Esophagus (tissue), 2 donors: ENCODE results near the gene EVL. TPM values are rescaled to one million over a fixed set of nuclear protein-coding genes. Genes with fewer than 3 reads are reported as not detected.
A peak's percentile ranks its signal among the peaks of the same experiment; 100 is the strongest.

ENCODE experiments used
- H3K27ac ChIP-seq, 2 donors: one replicate each; pipeline ENCODE4 v1.5.1; 2013; ENCODE audit warnings: low read depth in 2 of 2, mild to moderate bottlenecking in 2 of 2, inconsistent platforms in 1 of 2, low read length in 1 of 2, moderate library complexity in 1 of 2
- H3K27me3 ChIP-seq, 2 donors: one replicate each; pipeline ENCODE4 v1.6.1; 2013; ENCODE audit warnings: low read length in 2 of 2, control low read depth in 1 of 2, mild to moderate bottlenecking in 1 of 2; ENCODE audit not compliant: insufficient read depth in 2 of 2, control insufficient read depth in 1 of 2
- H3K36me3 ChIP-seq, 2 donors: one replicate each; pipeline ENCODE4 v1.6.1; 2013; ENCODE audit warnings: low read length in 1 of 2; ENCODE audit not compliant: control insufficient read depth in 2 of 2, insufficient read depth in 2 of 2
- H3K4me1 ChIP-seq, 2 donors: one replicate each; pipeline ENCODE4 v1.6.1; 2013; ENCODE audit warnings: low read length in 1 of 2; ENCODE audit not compliant: control insufficient read depth in 2 of 2, insufficient read depth in 2 of 2
- H3K4me3 ChIP-seq, 2 donors: one replicate each; pipeline ENCODE4 v1.5.1; 2013; ENCODE audit warnings: low read length in 2 of 2, mild to moderate bottlenecking in 2 of 2, low read depth in 1 of 2, moderate library complexity in 1 of 2
- H3K9me3 ChIP-seq, 2 donors: one replicate each; pipeline ENCODE4 v1.6.1; 2013; ENCODE audit warnings: mild to moderate bottlenecking in 2 of 2, low read depth in 1 of 2, low read length in 1 of 2, moderate library complexity in 1 of 2; ENCODE audit not compliant: control insufficient read depth in 2 of 2, insufficient read depth in 1 of 2
- WGBS, 2 donors: extraction: QIAGEN DNeasy Blood & Tissue Kit; methylation state at CpG; one replicate each; pipeline ENCODE4 v1.1.7; 2013; 5-methylcytosine and 5-hydroxymethylcytosine counted together
- polyA plus RNA-seq, 2 donors: library from polyadenylated mRNA; stranded (reverse); fragments of 200-250 nt; gene quantifications; one replicate each; pipeline ENCODE4 v1.2.3, GENCODE V29; 2013
- donor health status: healthy with polysubstance abuse.
- donor health status: Bipolar disorder and iron deficiency.

The EVL gene
- polyA plus RNA-seq, 2 donors, result 25.3 to 41.9 TPM

DNA sequence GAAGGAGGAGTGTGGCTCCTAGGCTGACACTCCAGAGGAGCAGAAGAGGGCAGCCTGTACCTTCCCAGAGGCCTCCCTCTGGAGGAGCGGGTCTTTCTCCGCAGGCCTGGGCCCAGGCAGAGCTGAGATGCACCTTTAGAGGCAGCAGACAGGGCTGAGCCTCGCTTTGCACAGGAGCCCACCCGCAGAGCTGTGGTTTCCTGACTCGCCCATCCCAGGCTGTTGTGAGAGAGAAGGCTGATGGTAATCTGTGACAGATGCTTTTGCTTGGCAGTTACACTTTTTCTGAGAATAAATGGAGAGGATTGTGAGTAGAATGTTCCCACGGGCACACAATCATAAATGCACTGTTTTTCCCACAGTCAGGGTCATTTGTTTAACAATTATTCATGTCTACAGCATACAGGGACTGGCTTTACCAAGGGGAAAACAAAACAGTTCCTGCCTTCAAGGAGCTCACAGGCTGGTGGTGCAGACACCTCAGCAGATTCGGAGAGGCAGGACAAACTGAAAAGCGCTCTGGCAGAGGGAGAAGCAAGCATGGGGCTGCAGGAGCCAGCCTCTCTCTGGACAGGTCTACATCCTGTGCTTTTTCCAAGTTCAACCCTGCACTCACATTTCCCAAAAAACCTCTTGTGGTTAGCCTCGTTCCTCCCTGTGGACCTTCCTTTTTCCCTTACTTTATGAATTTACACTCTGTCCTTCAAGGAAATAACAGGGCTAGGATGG is 13.9 kb downstream of the EVL start:
- H3K4me1 ChIP-seq, result peaks cover 0 to 6% of the 10 kb centered on the region in 2 donors
- H3K4me3 ChIP-seq, result no peak overlapping the region
- H3K36me3 ChIP-seq, result peaks cover 0 to 3% of the 10 kb centered on the region in 2 donors
- no peaks in the 10 kb centered on the region for H3K9me3 ChIP-seq
- H3K27me3 ChIP-seq, result no peaks in the 10 kb centered on the region
- H3K27ac ChIP-seq, result peak overlapping the region; percentile 16 to 17
- 59 to 66% methylated on average over 9 of the region's 9 CpGs for WGBS, 2 donors

DNA sequence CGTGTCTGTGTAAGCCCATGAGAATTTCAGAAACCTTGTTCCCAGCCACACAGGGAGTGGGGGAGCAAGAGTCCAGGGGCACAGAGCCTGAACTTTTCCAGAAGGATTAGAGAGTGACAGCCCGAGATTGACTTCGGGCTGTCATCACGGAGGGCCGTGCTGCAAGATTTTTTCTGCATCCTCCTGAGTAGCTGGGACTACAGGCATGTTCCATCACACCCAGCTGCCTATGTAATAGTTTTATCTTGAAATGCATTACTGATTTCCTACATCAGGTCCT is 14.4 kb downstream of the EVL start:
- H3K36me3 ChIP-seq, result peaks cover 0 to 3% of the 10 kb centered on the region in 2 donors
- no peaks in the 10 kb centered on the region for H3K27me3 ChIP-seq
- no peak overlapping the region for H3K27ac ChIP-seq
- H3K4me1 ChIP-seq, result peaks cover 0 to 6% of the 10 kb centered on the region in 2 donors
- 61 to 69% methylated on average over 5 of the region's 5 CpGs for WGBS, 2 donors
- H3K4me3 ChIP-seq, result no peak overlapping the region
- no peaks in the 10 kb centered on the region for H3K9me3 ChIP-seq

DNA sequence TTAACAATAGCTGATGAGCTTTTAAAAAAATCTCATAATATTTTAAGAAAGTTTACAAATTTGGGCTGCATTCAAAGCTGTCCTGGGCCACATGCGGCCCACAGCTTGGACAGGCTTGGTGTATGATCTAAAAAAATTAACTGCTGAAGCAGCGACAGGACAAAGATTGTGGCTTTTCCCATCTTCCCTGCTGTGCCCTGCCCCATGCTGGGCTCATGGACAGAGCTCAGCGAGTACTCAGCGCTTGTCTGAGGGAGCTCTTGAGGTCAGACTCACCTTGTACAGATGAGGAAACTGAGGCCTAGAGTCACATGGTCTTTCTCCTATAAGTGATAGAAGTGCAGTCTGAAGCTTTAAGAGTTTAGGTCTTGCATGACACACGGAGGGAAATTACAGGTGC is 15.0 kb downstream of the EVL start:
- no peak overlapping the region for H3K27ac ChIP-seq
- peaks cover 0 to 6% of the 10 kb centered on the region in 2 donors for H3K4me1 ChIP-seq
- H3K9me3 ChIP-seq, result no peaks in the 10 kb centered on the region
- H3K27me3 ChIP-seq, result no peaks in the 10 kb centered on the region
- 86% methylated on average over 5 of the region's 5 CpGs for WGBS, 2 donors
- H3K36me3 ChIP-seq, result peaks cover 0 to 3% of the 10 kb centered on the region in 2 donors
- H3K4me3 ChIP-seq, result no peak overlapping the region

DNA sequence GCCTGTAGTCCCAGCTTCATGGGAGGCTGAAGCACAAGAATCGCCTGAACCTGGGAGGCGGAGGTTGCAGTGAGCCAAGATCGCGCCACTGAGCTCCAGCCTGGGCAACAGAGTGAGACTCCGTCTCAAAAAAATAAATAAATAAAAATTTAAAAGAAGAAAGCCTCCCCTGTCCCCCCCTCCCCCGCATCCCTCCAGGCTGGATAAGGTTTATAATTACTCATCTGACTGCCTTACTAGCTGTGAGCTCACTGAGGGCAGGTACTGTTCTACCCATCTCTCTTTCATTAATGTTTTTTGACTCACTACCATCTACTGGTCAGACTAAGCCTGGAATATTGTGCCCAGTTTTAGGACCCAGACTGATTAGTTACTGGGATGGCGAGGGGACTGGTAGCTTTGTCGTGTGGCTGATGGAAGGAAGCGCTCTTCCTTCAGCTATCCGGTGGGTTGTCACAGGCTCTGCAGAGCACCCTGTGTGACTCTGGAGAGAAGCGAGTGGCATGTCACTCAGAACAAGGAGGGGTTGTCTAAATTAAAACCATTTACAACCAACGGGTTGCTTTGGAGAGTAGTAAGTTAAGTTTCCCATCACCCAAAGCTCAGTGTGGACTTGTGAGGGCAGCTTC is 16.9 kb downstream of the EVL start:
- Histone ChIP-seq H3K27me3 (no peaks in the 10 kb centered on the region), H3K4me3 (no peak overlapping the region), H3K4me1 (peaks cover 0 to 2% of the 10 kb centered on the region in 2 donors), H3K36me3 (peaks cover 0 to 3% of the 10 kb centered on the region in 2 donors), H3K9me3 (no peaks in the 10 kb centered on the region), H3K27ac (no peak overlapping the region)
- WGBS, 2 donors, result 88 to 90% methylated on average over 12 of the region's 12 CpGs

DNA sequence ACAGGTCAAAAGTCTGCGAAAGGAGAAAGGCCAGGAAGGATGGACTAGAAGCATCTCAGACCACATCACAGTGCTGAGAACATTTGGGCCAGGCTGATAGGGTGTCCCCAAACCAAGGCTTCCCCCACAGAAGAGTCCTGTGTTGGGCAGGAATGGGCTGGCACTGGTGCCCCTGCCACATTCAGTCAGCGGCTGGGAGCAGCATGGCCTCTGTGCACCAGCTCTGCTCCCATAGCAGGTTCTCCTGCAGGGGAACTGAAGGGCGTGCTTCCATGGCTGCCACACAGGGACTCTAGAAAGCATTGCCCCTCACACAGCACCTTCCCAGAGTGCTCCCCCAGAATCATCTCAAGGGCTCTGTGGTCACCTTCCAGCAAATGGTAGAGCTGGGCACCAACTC is 17.5 kb downstream of the EVL start:
- WGBS, 2 donors, result 84 to 93% methylated on average over 3 of the region's 3 CpGs
- peaks cover 0 to 3% of the 10 kb centered on the region in 2 donors for H3K36me3 ChIP-seq

DNA sequence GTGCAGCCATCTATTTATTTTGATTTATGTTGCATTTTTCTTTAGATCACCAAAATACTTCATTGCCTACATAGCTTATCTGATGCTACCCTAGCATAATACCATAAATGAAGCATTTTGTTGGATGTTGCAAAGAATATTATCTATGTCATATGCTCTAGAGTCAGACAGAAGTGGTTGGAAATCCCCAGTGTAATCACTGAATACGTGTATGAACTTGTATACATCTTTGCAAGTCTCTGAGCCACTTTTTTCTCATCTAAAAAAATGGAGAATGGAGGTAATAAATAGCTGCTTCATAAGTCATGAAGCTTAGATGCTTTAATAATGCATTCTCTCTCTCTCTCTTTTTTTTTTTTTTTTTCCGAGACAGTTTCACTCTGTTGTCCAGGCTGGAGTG is 18.5 kb downstream of the EVL start:
- Histone ChIP-seq H3K27ac (no peak overlapping the region), H3K27me3 (no peaks in the 10 kb centered on the region), H3K9me3 (no peaks in the 10 kb centered on the region), H3K4me1 (peaks cover 0 to 2% of the 10 kb centered on the region in 2 donors), H3K4me3 (no peak overlapping the region), H3K36me3 (peaks cover 0 to 3% of the 10 kb centered on the region in 2 donors)
- WGBS, 2 donors, result 38 to 41% methylated on average over 2 of the region's 2 CpGs

More for the DNA sequence above, 17.5 kb downstream of the EVL start:
- Histone ChIP-seq H3K9me3 (no peaks in the 10 kb centered on the region), H3K4me3 (no peak overlapping the region), H3K27ac (no peak overlapping the region), H3K4me1 (peaks cover 0 to 2% of the 10 kb centered on the region in 2 donors), H3K27me3 (no peaks in the 10 kb centered on the region)

DNA sequence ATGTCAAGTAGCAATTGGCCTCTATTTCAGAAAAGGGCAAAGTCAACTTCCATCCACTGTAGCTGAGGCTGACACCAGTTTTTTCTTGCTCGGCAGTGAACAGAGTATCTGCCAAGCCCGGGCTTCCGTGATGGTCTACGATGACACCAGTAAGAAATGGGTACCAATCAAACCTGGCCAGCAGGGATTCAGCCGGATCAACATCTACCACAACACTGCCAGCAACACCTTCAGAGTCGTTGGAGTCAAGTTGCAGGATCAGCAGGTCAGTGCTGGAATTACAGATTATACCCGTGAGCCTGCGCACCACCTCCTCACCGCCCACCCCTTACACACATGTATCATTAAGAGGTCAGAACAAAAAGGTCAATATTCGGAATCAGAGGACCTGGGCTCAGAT is 19.4 kb downstream of the EVL start:
- H3K9me3 ChIP-seq, result no peaks in the 10 kb centered on the region
- 90 to 92% methylated on average over 10 of the region's 10 CpGs for WGBS, 2 donors
- peaks cover 0 to 3% of the 10 kb centered on the region in 2 donors for H3K36me3 ChIP-seq
- no peak overlapping the region for H3K27ac ChIP-seq
- no peaks in the 10 kb centered on the region for H3K4me1 ChIP-seq
- no peaks in the 10 kb centered on the region for H3K27me3 ChIP-seq
- H3K4me3 ChIP-seq, result no peak overlapping the region

DNA sequence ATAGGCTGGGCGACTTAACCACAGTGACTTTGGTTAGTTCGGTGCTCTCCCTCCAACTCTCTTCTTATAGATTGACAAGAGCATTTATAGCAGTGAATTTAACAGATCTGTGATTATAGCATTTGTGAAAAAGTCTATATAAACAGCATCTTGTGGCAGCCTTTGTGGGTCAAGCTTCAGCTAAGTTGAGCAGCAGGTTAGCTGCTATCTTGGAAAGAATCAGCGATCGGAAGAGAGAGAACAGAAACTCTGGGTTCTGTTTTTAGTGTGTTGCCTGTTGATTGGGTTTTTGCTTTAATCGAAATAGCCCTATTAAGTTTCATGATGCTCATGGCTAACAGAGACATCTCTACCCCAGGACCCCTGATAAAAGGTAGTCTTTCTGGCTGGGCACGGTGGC is 20.2 kb downstream of the EVL start:
- WGBS, 2 donors, result 88 to 91% methylated on average over 6 of the region's 6 CpGs
- H3K27ac ChIP-seq, result no peak overlapping the region

DNA sequence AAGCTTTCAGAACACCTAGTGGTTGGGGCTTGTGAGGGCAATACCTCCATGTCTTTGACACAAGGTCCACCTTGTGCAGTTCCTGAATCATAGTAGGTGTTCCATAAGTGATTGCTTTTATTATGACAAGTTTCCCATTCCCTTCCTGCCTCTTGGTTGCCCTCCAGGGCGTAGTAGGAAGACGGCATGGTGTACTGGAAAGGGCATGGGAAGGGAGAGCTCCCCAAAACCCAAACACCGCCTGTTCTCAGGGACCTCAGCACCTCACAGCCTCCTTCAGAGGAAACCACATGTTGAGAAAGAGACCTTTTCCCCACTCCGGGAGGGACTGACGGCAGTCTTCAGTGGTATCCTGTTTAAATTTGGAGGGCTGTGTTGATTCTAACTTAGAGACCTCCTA is 21.1 kb downstream of the EVL start:
- H3K27ac ChIP-seq, result no peak overlapping the region
- H3K4me1 ChIP-seq, result no peaks in the 10 kb centered on the region
- 84 to 90% methylated on average over 5 of the region's 5 CpGs for WGBS, 2 donors
- H3K36me3 ChIP-seq, result peaks cover 0 to 3% of the 10 kb centered on the region in 2 donors
- no peak overlapping the region for H3K4me3 ChIP-seq
- H3K27me3 ChIP-seq, result no peaks in the 10 kb centered on the region
- no peaks in the 10 kb centered on the region for H3K9me3 ChIP-seq

More for the DNA sequence above, 20.2 kb downstream of the EVL start:
- Histone ChIP-seq H3K36me3 (peaks cover 0 to 3% of the 10 kb centered on the region in 2 donors), H3K4me3 (no peak overlapping the region), H3K4me1 (no peaks in the 10 kb centered on the region), H3K9me3 (no peaks in the 10 kb centered on the region), H3K27me3 (no peaks in the 10 kb centered on the region)

DNA sequence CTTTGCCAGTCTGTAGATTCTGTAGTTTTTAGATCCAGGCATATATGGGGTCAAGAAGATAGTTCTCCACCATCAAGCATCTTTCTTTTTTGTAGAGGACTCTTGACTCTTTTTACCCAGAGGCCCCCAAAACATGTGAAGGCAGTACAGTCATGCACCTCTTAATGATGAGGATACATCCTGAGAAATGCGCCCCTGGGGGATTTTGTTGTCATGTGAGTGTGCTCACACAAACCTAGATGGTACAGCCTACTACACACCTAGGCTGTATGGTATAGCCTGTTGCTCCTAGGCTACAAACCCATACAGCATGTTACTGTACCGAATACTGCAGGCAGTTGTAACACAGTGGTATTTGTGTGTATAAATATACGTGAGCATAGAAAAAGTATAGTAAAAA is 23.0 kb downstream of the EVL start:
- Histone ChIP-seq H3K27ac (no peak overlapping the region), H3K4me3 (no peak overlapping the region), H3K4me1 (no peaks in the 10 kb centered on the region), H3K36me3 (no peaks in the 10 kb centered on the region), H3K27me3 (no peaks in the 10 kb centered on the region), H3K9me3 (no peaks in the 10 kb centered on the region)
- 94 to 95% methylated on average over 3 of the region's 3 CpGs for WGBS, 2 donors
